Measurements from ENCODE around the gene TMED1. TPM values are rescaled to one million over a fixed set of nuclear protein-coding genes. Genes with fewer than 3 reads are reported as not detected.

Gene TMED1
- total RNA-seq, 1 experiment from 2014 or later, result 62.9 TPM

DNA sequence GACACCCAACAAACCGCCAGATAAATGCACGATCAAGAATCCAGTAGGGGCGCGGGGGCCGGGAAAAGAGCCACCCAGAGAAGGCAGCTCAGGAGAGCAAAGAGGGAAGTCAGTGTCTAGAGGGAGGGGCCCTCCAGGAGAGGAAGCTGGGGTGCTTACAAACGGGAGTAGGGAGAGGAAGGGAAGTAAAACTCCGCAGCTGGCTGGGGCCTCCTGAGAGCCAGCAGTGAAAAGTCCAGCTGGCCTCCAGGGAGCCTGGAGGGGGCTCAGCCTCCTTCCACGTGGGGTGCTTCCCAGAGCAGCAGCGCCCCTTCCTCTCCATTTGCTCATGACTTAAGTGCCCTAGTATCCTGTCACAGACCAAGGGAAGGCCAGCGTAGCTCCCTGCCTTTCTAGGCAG is 51.8 kb downstream of the TMED1 start:
- in situ Hi-C loops (cut with HindIII; ENCODE audit: low sequenced_read_pairs), result no loop called here
- DNase-seq (ENCODE audit: low spot score), result no peak

DNA sequence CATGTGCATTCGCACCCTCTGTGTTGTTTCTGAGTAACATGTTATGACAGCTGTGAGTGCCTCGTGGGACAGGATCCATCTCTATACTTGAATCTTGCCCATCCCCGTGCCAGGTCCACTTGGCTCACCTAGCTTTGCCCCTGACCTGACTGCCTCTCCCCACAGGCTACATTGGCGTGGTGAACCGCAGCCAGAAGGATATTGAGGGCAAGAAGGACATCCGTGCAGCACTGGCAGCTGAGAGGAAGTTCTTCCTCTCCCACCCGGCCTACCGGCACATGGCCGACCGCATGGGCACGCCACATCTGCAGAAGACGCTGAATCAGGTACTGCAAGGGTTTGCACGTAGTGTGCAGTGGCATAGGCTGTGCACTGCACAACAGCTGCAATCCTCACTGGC is 53.2 kb downstream of the TMED1 start:
- in situ Hi-C loops (cut with HindIII; ENCODE audit: low sequenced_read_pairs), result no loop called here
- no peak for DNase-seq (ENCODE audit: low spot score)

Other genes with a start within 250 kb of the TMED1 start
- 75.0 and 80.7 TPM in 2 replicates for gene AP1M2, start 248.9 kb downstream of the TMED1 start, total RNA-seq (2014; rRNA removed; shearing (Covaris generic))
- 7.4 and 12.8 TPM in 2 replicates for gene SLC44A2, start 210.7 kb downstream of the TMED1 start, total RNA-seq (2014; rRNA removed; shearing (Covaris generic))
- gene ILF3, start 181.9 kb downstream of the TMED1 start, total RNA-seq (2014; rRNA removed; shearing (Covaris generic)), result 363 and 464 TPM in 2 replicates
- gene QTRT1, start 134.8 kb downstream of the TMED1 start, total RNA-seq (2014; rRNA removed; shearing (Covaris generic)), result 85.4 and 93.4 TPM in 2 replicates
- 90.2 and 121 TPM in 2 replicates for gene DNM2, start 118.1 kb downstream of the TMED1 start, total RNA-seq (2014; rRNA removed; shearing (Covaris generic))
- gene C19orf38, start 12.2 kb upstream of the TMED1 start, total RNA-seq (2014; rRNA removed; shearing (Covaris generic)), result not detected in 2 replicates
- gene CARM1, start 35.3 kb upstream of the TMED1 start, total RNA-seq (2014; rRNA removed; shearing (Covaris generic)), result 41.8 and 54.2 TPM in 2 replicates
- 42.5 and 71.1 TPM in 2 replicates for gene YIPF2, start 92.4 kb upstream of the TMED1 start, total RNA-seq (2014; rRNA removed; shearing (Covaris generic))
- gene TIMM29, start 92.6 kb upstream of the TMED1 start, total RNA-seq (2014; rRNA removed; shearing (Covaris generic)), result 58.4 and 70.7 TPM in 2 replicates
- gene SMARCA4, start 124.8 kb upstream of the TMED1 start, total RNA-seq (2014; rRNA removed; shearing (Covaris generic)), result 214 and 281 TPM in 2 replicates

All from G401 (cell line).